ENCODE data around the gene ARL15. TPM values are rescaled to one million over a fixed set of nuclear protein-coding genes. Genes with fewer than 3 reads are reported as not detected.

ARL15 gene
- total RNA-seq, 2 donors from 2014 or later = 14.3 to 24.1 TPM

DNA sequence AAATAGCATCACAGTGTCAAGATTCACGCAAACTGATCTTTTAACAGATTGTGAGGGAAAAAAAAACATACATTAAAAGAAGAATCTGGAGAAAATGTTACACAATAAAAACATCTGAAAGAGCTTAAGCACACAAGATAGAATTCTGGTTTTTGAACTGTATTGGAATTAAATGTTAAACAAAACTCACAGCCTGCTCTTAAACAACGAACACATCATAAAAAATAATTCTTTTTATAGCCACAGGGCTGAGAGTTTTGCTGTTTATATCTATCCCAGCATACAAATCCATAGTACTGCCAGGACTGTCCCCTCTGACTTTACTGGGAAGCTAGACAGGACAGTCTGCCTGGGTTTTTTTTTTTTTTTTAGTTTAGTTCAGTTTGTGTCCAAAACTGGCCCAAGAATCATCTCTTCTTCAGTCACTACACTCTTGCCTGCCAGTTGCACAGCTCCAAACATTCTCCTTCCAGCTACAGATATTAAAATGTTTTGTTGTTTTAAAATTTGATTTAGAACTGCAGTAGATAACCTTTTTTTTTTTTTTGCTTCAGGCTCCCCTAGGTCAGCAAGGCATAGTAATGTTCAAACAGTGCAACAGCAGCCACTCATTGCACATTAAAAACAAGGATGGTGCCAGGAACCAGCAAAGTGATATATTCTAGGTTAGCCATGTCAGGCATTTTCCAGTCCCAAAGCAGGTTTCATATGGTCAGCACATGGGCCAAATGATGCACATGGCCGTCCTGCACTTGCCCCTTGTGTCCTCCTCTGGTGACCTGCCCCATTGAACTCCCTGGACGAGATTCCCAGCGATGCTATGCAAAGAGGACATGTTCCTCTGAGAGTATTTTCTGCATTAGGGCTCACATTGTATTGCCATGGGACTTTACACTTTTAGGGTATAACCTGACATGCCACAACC lies 173.6 kb downstream of the ARL15 start:
- Histone ChIP-seq H3K27me3 (no peaks in the 10 kb centered on the region), H3K4me3 (no peak overlapping the region), H3K27ac (no peak overlapping the region), H3K36me3 (replicated peaks in 1 of 2; ENCODE audit: insufficient read depth in 1 of 2, low read depth in 2 of 2) (no peaks in the 10 kb centered on the region), H3K4me1 (no peaks in the 10 kb centered on the region), H3K9me3 (no peaks in the 10 kb centered on the region)
- ATAC-seq = no peak
- 78 to 92% methylated on average over 5 of the region's 5 CpGs for WGBS, 2 donors
- intact Hi-C loops (cut with DNase I) = no loop called here
- no peak for TF ChIP-seq POLR2A (IDR thresholded peaks at IDR 0.05)
- TF ChIP-seq, protein P1, sequence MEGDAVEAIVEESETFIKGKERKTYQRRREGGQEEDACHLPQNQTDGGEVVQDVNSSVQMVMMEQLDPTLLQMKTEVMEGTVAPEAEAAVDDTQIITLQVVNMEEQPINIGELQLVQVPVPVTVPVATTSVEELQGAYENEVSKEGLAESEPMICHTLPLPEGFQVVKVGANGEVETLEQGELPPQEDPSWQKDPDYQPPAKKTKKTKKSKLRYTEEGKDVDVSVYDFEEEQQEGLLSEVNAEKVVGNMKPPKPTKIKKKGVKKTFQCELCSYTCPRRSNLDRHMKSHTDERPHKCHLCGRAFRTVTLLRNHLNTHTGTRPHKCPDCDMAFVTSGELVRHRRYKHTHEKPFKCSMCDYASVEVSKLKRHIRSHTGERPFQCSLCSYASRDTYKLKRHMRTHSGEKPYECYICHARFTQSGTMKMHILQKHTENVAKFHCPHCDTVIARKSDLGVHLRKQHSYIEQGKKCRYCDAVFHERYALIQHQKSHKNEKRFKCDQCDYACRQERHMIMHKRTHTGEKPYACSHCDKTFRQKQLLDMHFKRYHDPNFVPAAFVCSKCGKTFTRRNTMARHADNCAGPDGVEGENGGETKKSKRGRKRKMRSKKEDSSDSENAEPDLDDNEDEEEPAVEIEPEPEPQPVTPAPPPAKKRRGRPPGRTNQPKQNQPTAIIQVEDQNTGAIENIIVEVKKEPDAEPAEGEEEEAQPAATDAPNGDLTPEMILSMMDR (IDR thresholded peaks at IDR 0.05) = no peak
- DNase-seq = no peak

DNA sequence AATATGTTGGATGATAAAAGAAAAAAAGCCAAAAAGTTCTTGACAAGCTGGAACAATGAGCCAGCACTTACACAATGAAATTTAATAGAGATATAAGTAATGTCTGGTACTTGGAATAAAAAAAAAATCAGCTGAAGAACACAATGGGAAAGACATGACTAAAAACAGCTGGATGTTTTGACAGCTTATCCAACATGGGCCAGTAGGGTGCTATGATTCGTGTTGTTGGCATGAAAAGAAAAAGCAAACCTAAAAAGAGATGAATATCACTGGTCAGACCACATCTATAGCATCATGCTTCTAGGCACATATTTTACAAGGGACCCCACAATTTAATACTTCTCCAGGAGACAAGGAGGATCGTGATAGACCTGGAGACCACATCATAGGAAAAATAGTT lies 175.3 kb downstream of the ARL15 start:
- intact Hi-C loops (cut with DNase I) = no loop called here
- Histone ChIP-seq H3K4me3 (no peak overlapping the region), H3K36me3 (replicated peaks in 1 of 2; ENCODE audit: insufficient read depth in 1 of 2, low read depth in 2 of 2) (no peaks in the 10 kb centered on the region), H3K9me3 (no peaks in the 10 kb centered on the region), H3K27me3 (no peaks in the 10 kb centered on the region), H3K4me1 (no peaks in the 10 kb centered on the region), H3K27ac (no peak overlapping the region)
- TF ChIP-seq, protein P1 (IDR thresholded peaks at IDR 0.05) = no peak
- no peak for TF ChIP-seq POLR2A (IDR thresholded peaks at IDR 0.05)
- 56 to 72% methylated on average over 2 of the region's 2 CpGs for WGBS, 2 donors
- ATAC-seq (no peak), DNase-seq (no peak)

DNA sequence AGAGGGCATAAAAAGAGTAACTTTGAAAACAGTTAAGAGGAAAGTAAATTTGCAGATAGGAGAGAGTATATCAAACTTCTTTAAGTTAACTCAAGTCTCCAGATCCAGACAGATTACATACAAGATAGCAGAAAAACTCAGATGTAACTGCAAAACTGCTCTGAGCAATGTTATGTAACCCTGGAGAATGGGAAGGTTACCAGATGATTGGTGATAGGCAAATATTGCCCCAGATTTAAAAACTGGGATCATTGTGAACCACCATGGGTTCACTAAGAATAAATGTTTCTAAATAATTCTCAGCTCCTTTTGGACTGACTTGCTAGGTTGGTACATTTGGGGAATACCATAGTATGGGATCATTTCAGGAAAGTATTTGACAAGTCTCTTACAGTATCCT lies 176.5 kb downstream of the ARL15 start:
- Histone ChIP-seq H3K27ac (no peak overlapping the region), H3K27me3 (no peaks in the 10 kb centered on the region), H3K9me3 (no peaks in the 10 kb centered on the region), H3K36me3 (replicated peaks in 1 of 2; ENCODE audit: insufficient read depth in 1 of 2, low read depth in 2 of 2) (no peaks in the 10 kb centered on the region), H3K4me3 (no peak overlapping the region), H3K4me1 (no peaks in the 10 kb centered on the region)
- intact Hi-C loops (cut with DNase I) = no loop called here
- TF ChIP-seq, protein P1 (IDR thresholded peaks at IDR 0.05) = no peak
- no peak for TF ChIP-seq POLR2A (IDR thresholded peaks at IDR 0.05)
- no peak for DNase-seq
- ATAC-seq = no peak

DNA sequence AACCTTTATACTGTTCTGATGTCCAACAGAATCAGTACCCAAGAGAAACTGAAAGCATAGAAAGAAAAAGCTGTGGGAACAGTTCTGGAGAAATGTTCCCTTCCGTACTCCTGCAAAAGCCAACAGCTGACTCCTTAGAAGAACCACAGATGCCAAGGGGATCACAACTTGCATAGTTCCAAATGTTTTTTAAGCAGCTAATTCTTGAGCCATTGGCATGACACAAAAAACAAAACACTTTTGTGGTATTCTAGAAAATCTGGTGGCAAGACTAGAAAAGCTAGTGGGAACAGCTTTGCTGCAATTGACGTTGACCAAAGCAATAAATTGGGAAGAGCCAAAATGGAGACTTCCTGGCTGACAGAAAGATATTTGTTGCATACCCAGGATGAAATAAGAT lies 189.9 kb downstream of the ARL15 start:
- TF ChIP-seq, protein P1 (IDR thresholded peaks at IDR 0.05) = no peak
- no peak for TF ChIP-seq POLR2A (IDR thresholded peaks at IDR 0.05)
- H3K27me3 ChIP-seq = no peaks in the 10 kb centered on the region
- no peak overlapping the region for H3K27ac ChIP-seq
- no peaks in the 10 kb centered on the region for H3K9me3 ChIP-seq
- H3K4me3 ChIP-seq = no peak overlapping the region
- intact Hi-C loops (cut with DNase I) = no loop called here
- WGBS, 2 donors = 92 to 100% methylated on average over 2 of the region's 2 CpGs
- no peaks in the 10 kb centered on the region for H3K4me1 ChIP-seq
- DNase-seq (no peak), ATAC-seq (no peak)
- H3K36me3 ChIP-seq (replicated peaks in 1 of 2; ENCODE audit: insufficient read depth in 1 of 2, low read depth in 2 of 2) = no peaks in the 10 kb centered on the region

DNA sequence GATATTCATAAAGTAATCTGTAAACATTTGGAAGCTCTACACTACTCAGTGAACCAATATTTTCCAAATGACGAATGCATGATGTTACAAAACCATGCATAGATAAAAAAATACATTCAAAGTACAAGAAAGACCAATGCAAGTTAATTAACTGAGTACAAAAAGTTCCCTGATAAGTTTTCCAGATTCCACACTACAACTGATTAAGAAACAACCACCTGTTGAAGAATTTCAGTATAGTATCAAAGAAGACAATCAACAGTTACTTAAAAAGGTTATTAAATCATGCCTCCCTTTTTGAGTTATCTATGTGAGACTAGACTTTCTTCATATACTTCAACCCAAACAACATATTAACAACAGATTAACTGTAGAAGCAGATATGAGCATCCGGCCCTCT lies 192.4 kb downstream of the ARL15 start:
- Histone ChIP-seq H3K4me3 (no peak overlapping the region), H3K27ac (no peak overlapping the region), H3K36me3 (replicated peaks in 1 of 2; ENCODE audit: insufficient read depth in 1 of 2, low read depth in 2 of 2) (no peaks in the 10 kb centered on the region), H3K4me1 (no peaks in the 10 kb centered on the region), H3K9me3 (no peaks in the 10 kb centered on the region), H3K27me3 (no peaks in the 10 kb centered on the region)
- ATAC-seq (no peak), DNase-seq (no peak)
- WGBS, 2 donors = 88 to 90% methylated on average over 2 of the region's 2 CpGs
- intact Hi-C loops (cut with DNase I) = no loop called here
- no peak for TF ChIP-seq POLR2A (IDR thresholded peaks at IDR 0.05)
- TF ChIP-seq, protein P1 (IDR thresholded peaks at IDR 0.05) = no peak
